Ovary (tissue), 3 donors: Measurements from ENCODE around the gene HSD17B11.
"Not testable (repeated sequence)": the region's sequence is repeated elsewhere in the genome, so short reads cannot be mapped to it uniquely, and the experiment has no call there.

Experiments used
- EP300 ChIP-seq: sonication (generic); formaldehyde crosslinking; IDR thresholded peaks from one replicate; pipeline ENCODE4 v1.6.1; 2017; ENCODE audit warnings: antibody characterized with exemption
- POLR2A ChIP-seq: fragments of 450-650 bp; IDR thresholded peaks from one replicate; pipeline ENCODE4 v1.6.1; 2017; ENCODE audit warnings: antibody characterized with exemption, mild to moderate bottlenecking, moderate library complexity
- TF ChIP-seq, protein P1 (sequence below), 3 donors: fragments of 450-650 bp in 2 of 3; fragments of 200-600 bp in 1 of 3; IDR thresholded peaks; one replicate each; pipeline versions ENCODE4 v1.5.1 to v1.8.0; 2016 to 2022; ENCODE audit warnings: antibody characterized with exemption in 3 of 3, mild to moderate bottlenecking in 1 of 3
- donor health status: DM: no; HTN: no; CAD: no.

DNA sequence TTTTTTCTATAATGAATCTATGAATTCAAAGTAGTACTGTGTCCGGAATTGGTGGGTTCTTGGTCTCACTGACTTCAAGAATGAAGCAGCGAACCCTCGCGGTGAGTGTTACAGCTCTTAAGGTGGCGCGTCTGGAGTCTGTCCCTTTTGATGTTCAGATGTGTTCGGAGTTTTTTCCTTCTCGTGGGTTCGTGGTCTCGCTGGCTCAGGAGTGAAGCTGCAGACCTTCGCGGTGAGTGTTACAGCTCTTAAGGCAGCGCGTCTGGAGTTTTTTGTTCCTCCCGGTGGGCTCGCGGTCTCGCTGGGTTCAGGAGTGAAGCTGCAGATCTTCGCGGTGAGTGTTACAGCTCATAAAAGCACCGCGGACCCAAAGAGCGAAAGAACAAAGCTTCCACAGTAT lies 4.1 kb upstream of the HSD17B11 start:
- not testable (repeated sequence) for TF ChIP-seq POLR2A, EP300
- TF ChIP-seq, protein P1, sequence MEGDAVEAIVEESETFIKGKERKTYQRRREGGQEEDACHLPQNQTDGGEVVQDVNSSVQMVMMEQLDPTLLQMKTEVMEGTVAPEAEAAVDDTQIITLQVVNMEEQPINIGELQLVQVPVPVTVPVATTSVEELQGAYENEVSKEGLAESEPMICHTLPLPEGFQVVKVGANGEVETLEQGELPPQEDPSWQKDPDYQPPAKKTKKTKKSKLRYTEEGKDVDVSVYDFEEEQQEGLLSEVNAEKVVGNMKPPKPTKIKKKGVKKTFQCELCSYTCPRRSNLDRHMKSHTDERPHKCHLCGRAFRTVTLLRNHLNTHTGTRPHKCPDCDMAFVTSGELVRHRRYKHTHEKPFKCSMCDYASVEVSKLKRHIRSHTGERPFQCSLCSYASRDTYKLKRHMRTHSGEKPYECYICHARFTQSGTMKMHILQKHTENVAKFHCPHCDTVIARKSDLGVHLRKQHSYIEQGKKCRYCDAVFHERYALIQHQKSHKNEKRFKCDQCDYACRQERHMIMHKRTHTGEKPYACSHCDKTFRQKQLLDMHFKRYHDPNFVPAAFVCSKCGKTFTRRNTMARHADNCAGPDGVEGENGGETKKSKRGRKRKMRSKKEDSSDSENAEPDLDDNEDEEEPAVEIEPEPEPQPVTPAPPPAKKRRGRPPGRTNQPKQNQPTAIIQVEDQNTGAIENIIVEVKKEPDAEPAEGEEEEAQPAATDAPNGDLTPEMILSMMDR (IDR thresholded peaks at IDR 0.05), result not testable (repeated sequence)
